LNCAP (cell line): ENCODE results near the gene B4GALT6.

Experiments
- TF ChIP-seq, protein P1 (sequence below): fragments of 450-650 bp; IDR thresholded peaks from 2 replicates; pipeline ENCODE4 v1.5.1; 2017; ENCODE audit warnings: mild to moderate bottlenecking

The B4GALT6 gene

DNA sequence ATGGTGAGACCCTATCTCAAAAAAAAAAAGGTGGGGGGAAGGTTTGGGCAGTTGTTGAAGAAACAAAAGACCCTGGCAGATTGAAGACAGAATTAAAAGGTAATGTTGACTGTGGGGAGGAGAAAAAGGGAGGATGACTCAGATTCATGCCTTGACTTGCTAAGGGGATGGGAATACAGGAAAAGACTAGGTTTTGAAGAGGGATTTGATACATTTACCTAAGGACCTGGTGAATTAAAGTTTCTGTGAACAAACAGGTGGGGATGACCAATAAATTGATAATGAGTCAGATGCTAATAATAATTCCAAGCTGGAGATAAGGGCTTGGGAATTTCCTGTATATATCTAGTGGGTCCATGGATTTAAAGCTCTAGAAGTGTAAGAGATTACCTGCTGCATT is 65.1 kb downstream of the B4GALT6 start:
- TF ChIP-seq, protein P1, sequence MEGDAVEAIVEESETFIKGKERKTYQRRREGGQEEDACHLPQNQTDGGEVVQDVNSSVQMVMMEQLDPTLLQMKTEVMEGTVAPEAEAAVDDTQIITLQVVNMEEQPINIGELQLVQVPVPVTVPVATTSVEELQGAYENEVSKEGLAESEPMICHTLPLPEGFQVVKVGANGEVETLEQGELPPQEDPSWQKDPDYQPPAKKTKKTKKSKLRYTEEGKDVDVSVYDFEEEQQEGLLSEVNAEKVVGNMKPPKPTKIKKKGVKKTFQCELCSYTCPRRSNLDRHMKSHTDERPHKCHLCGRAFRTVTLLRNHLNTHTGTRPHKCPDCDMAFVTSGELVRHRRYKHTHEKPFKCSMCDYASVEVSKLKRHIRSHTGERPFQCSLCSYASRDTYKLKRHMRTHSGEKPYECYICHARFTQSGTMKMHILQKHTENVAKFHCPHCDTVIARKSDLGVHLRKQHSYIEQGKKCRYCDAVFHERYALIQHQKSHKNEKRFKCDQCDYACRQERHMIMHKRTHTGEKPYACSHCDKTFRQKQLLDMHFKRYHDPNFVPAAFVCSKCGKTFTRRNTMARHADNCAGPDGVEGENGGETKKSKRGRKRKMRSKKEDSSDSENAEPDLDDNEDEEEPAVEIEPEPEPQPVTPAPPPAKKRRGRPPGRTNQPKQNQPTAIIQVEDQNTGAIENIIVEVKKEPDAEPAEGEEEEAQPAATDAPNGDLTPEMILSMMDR = no peak

DNA sequence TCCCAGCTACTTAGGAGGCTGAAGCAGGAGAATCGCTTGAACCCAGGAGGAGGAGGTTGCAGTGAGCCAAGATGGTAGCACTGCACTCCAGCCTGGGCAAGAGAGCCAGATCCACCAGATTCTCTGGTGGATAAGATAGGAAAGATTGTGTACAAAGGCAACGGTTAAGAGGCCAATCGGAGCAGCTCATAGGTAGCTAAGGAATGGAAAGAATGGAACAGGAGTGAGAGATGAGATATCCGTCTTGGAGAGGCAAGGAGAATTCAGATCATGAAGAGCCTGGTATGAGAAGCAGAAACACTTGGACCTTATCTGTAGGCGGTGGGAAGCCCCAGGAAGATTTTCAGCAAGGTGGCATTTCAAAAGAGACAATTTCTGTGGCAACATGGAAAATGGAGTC is 65.6 kb downstream of the B4GALT6 start:
- TF ChIP-seq, protein P1 = no peak

DNA sequence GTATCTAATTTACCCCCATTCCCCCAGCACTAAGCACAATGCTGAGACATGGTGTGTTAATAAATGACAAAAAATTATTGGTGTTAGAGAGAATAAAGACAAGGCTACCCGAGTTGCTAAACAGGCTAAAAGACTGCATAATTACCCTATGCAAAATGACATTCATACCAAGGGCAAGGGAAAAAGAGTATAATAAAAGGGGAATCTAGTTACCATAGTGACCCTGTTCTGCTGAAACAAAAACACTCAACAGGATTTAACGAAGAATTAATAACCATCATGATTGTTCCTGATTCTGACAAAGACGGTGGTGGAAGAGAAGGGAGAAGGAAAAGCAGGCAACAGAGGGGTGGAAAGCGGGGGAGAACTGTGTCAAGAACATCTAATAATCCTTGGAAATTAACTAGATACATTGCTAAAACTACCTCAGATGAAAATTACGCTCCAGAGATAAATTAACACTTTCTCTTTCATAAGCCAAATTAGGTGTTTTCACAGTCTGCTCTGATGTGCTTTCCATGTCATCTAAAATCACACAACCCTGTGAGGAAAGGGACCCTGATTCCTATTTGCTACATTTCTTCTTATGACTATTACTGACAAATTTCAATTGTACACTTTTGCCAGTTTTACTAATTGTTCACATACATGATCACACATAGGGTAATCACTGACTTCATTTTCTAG is 67.2 kb downstream of the B4GALT6 start:
- TF ChIP-seq, protein P1 = no peak

DNA sequence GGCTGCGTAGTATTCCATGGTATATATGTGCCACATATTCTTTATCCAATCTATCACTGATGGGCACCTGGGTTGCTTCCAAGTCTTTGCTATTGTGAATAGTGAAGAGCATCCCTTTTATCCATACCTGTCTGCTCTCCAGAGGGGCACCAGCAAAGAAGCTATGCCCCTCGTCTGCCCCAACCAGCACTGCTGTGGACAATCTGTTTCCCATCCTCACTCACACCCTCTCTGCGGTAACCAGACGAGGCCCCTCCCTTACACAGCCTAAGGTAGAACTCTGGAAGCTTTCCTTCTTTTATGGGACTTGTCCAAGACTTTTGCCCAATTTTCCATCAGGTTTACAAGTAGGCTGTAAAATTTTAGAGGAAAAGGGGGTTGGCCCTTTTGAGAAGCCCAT is 67.8 kb downstream of the B4GALT6 start:
- TF ChIP-seq, protein P1 = no peak

DNA sequence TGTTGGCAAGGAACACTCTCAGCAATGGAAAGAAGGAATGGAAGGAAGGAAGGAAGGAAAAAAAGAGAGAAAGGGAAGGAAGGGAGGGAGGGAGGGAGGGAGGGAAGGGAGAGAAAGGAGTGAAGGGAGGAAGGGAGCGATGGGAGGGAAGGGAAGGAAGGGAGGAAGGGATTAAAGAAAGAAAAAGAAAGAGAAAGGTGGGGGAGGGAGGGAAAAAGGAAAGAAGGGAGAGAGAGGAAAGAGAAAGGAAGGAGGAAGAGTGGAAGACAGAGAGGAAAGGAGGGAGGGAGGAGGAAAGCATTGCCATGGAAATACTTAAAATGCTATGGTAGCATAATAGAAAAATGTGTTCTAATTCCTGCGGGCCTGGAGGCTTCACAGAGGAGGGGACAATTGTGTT is 70.3 kb downstream of the B4GALT6 start:
- TF ChIP-seq, protein P1 = no peak

DNA sequence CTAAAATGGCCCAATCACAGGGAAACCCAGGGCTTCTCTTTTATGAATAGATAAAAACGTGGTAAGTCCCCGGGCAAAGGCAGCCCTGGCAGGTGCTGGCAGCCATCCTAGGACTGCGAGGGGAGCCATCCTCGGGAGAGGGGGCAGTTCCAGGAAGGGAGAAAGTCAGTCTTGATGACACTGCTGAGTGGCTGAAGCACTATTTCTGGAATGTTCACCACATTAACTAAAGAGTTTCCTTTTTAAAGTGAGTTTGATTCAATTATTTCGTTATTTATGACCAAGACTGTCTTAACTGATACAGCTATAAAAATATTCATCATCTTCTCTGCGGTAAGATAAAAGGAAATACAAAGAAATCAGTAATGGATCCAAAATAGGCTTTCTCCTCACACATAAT is 72.3 kb downstream of the B4GALT6 start:
- TF ChIP-seq, protein P1 = no peak

DNA sequence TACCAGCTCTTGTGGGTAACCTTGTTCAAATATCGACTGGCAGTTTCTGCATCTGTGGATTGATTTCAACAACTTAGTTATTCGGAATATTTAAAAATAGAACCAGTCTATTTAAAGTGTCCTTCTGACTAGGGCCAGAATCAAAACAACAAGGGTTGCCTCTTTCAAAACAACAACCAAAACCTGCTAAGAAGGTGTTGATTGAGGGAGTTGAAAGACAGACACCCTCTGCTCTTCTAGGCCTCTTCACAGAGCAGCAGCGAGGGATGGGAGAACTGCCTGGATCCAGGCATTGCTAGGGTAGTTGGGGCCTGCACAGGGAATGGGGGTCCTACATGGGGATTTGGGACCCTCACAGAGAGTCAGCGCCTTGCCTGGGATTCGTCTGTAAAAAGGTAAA is 72.9 kb downstream of the B4GALT6 start:
- TF ChIP-seq, protein P1 = no peak
